Medulla oblongata (tissue), 1 donor: ENCODE measurements around the gene GALK2.
"Not testable (repeated sequence)": the region's sequence is repeated elsewhere in the genome, so short reads cannot be mapped to it uniquely, and the experiment has no call there.

Experiments used
- DNase-seq: peaks from one replicate; pipeline ENCODE4 v3.0.0-alpha.2; 2015; ENCODE audit errors: extremely low spot score

GALK2 gene

GRCh38 chr15:49223536-49224274 is 53.7 kb downstream of the GALK2 start:
- DNase-seq, result no peak

GRCh38 chr15:49225572-49226281 is 55.7 kb downstream of the GALK2 start:
- DNase-seq, result peak; percentile 45

- no peak for DNase-seq
Measured at GRCh38 chr15:49227602-49228001, 57.6 kb downstream of the GALK2 start.

GRCh38 chr15:49229922-49230321 is 59.9 kb downstream of the GALK2 start:
- no peak for DNase-seq

- no peak for DNase-seq
Measured at GRCh38 chr15:49232236-49232806, 62.3 kb downstream of the GALK2 start.

- DNase-seq, result peak; percentile 93
Measured at GRCh38 chr15:49235446-49236124, 65.5 kb downstream of the GALK2 start.

- DNase-seq, result peak; percentile 8
Measured at GRCh38 chr15:49236869-49237268, 66.8 kb downstream of the GALK2 start.

GRCh38 chr15:49238342-49238741 is 68.3 kb downstream of the GALK2 start:
- no peak for DNase-seq

GRCh38 chr15:49239105-49239504 is 69.1 kb downstream of the GALK2 start:
- DNase-seq, result no peak

GRCh38 chr15:49242820-49243219 is 72.8 kb downstream of the GALK2 start:
- DNase-seq, result no peak

GRCh38 chr15:49247556-49248110 is 77.6 kb downstream of the GALK2 start:
- DNase-seq, result no peak

GRCh38 chr15:49248291-49248690 is 78.2 kb downstream of the GALK2 start:
- no peak for DNase-seq

- no peak for DNase-seq
Measured at GRCh38 chr15:49255966-49256759, 86.1 kb downstream of the GALK2 start.

GRCh38 chr15:49265117-49265516 is 95.1 kb downstream of the GALK2 start:
- DNase-seq, result not testable (repeated sequence)

GRCh38 chr15:49265911-49266310 is 95.9 kb downstream of the GALK2 start:
- DNase-seq, result no peak

GRCh38 chr15:49270541-49271421 is 100.7 kb downstream of the GALK2 start:
- DNase-seq, result no peak

GRCh38 chr15:49273734-49274318 is 103.8 kb downstream of the GALK2 start:
- no peak for DNase-seq

GRCh38 chr15:49278751-49279150 is 108.7 kb downstream of the GALK2 start:
- no peak for DNase-seq

- no peak for DNase-seq
Measured at GRCh38 chr15:49279521-49280456, 109.7 kb downstream of the GALK2 start.
